ENCODE data around the gene CLCNKB.
A peak's percentile ranks its signal among the peaks of the same experiment; 100 is the strongest.
"Not testable (repeated sequence)": the region's sequence is repeated elsewhere in the genome, so short reads cannot be mapped to it uniquely, and the experiment has no call there.

CLCNKB gene

GRCh38 chr1:16043521-16043920 lies at the start of gene CLCNKB:
TSS of gene CLCNKB (plus strand) at chr1:16043782. CDS start at chr1:16044493, 711 bp downstream.
- no peak for DNase-seq (ENCODE audit: extremely low read depth in 1 of 2, low read depth in 1 of 2)

GRCh38 chr1:15994081-15994480 lies 49.5 kb upstream of the CLCNKB start:
- DNase-seq (ENCODE audit: extremely low read depth in 1 of 2, low read depth in 1 of 2) = no peak

DNA sequence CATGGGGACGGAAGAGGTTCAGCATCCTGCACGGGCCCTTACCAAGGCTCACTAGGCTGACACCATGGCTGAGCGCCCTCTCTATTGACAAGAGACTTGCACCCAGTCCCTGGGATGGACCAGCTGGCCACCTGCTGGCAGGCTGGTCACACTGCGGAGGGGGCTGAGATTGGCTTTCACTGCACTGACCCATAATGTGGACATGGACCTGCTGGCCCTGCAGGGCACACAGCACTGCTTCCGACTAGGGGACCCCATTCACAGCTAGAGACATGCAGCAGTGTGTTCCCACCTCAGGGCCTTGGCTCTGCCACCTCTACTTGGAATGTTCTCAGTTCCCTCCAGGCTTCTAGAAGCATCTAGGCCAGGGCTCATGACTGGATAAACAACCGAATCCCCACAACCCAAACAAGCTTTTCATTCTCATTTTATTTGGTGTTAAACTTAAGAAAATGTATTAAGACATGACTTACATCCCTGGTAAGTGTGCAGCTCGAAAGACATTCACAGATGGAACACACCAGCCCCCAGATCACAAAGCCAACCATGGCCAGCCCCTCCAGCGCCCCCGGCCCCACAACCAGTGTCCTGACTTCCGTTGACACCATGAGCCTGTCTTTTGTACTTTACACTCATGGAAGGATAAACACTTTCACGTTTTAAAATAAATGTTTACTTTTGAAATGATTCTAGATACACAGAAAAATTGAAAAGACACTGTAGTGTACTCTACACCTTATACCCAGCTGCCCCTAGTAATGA lies 48.8 kb upstream of the CLCNKB start:
- DNase-seq (ENCODE audit: extremely low read depth in 1 of 2, low read depth in 1 of 2) = peak in 1 of 2 donors; percentile 19

GRCh38 chr1:15997076-15997585 lies 46.5 kb upstream of the CLCNKB start:
- DNase-seq (ENCODE audit: extremely low read depth in 1 of 2, low read depth in 1 of 2) = no peak

- no peak for DNase-seq (ENCODE audit: extremely low read depth in 1 of 2, low read depth in 1 of 2)
Measured at GRCh38 chr1:15997637-15998280, 45.8 kb upstream of the CLCNKB start.

- no peak for DNase-seq (ENCODE audit: extremely low read depth in 1 of 2, low read depth in 1 of 2)
Measured at GRCh38 chr1:15998929-15999328, 44.7 kb upstream of the CLCNKB start.

DNA sequence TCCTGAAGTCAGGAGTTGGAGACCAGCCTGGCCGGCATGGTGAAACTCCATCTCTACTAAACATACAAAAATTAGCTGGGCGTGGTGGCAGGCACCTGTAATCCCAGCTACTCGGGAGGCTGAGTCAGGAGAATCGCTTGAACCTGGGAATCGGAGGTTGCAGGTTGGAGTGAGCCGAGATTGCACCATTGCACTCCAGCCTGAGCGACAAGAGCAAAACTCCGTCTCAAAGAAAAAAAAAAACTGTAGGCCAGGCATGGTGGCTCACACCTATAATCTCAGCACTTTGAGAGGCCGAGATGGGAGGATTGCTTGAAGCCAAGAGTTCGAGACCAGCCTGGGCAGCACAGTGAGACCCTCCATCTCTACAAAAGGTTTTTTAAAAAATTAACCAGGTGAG lies 42.3 kb upstream of the CLCNKB start:
- DNase-seq (ENCODE audit: extremely low read depth in 1 of 2, low read depth in 1 of 2) = not testable (repeated sequence)

DNA sequence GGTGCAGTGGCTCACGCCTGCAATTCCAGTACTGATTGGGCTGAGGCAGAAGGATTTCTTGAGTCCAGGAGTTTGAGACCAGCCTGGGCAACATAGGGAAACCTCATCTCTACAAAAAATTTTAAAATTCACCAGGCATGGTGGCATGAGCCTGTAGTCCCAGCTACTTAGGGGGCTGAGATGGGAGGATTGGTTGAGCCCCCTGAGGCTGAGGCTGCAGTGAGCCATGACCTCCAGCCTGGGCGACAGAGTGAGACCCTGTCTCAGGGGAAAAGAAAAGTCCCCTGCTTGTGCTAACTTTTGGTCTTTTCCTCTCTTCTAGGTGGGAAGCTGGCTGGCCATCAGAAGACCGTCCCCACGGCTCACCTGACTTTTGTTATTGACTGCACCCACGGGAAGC lies 38.0 kb upstream of the CLCNKB start:
- DNase-seq (ENCODE audit: extremely low read depth in 1 of 2, low read depth in 1 of 2) = no peak

DNA sequence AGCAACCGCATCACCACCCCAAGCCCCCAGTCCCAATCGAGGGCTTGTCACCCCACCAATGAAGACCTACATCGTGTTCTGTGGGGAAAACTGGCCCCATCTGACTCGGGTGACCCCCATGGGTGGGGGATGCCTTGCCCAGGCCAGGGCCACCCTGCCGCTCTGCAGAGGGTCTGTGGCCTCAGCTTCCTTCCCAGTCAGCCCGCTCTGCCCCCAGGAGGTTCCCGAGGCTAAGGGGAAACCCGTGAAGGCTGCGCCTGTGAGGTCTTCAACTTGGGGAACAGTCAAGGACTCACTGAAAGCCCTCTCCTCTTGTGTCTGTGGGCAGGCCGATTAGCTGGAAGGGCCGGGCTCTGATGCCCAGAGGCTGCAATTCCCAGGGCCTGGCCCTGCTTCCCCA lies 37.6 kb upstream of the CLCNKB start:
- DNase-seq (ENCODE audit: extremely low read depth in 1 of 2, low read depth in 1 of 2) = no peak

GRCh38 chr1:16006552-16007485 lies 36.8 kb upstream of the CLCNKB start:
- DNase-seq (ENCODE audit: extremely low read depth in 1 of 2, low read depth in 1 of 2) = no peak

DNA sequence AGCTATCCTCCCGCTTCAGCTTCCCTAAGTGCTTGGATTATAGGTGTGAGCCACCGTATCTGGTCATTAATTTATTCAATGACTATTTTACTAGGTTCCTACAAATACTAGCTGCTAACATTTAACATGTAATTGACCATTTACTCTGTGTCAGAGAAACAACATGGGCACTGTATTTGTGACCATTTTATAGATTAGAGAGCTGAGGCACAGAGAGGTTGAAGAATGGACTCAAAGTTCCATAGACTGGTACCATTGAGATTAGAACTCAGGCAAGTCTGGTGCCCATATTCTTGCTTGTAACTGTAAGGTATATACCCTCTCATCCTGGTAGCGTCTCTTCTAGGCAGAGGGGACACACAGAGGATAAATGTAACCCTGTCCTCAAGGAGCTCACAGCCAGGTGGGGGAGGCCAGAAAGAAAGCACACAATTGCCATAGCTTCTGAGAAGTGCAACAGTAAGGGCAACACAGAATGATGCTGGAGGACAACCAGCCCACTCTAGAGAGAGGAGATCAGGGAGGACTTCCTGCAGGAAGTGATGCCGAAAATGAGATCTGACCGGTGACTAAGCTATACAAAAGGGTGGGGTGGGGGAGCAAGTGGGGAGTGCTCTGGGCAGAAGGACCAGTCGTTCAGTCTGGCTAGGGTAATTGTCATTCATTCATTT lies 35.8 kb upstream of the CLCNKB start:
- no peak for DNase-seq (ENCODE audit: extremely low read depth in 1 of 2, low read depth in 1 of 2)

GRCh38 chr1:16009030-16009460 lies 34.5 kb upstream of the CLCNKB start:
- DNase-seq (ENCODE audit: extremely low read depth in 1 of 2, low read depth in 1 of 2) = peak; percentile 55 to 57

DNA sequence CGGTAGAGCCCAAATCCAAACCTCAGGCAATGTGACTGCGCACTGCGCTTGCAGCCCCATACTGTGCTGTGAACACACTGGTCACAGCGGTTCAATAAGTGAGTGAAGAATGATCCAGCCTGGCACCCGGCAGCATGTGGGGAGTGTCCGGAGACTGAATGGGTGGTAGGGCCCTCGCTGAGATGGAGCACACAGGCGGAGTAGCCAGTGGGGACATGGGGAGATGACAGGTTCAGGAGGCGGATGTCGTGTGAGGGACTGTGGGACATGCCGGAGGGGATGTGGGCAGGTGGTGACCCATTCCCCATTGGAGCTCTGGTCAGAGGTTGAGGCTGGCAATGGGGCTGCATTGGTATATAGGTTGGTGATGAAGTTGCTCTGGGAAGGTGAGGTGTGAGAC lies 33.9 kb upstream of the CLCNKB start:
- no peak for DNase-seq (ENCODE audit: extremely low read depth in 1 of 2, low read depth in 1 of 2)

GRCh38 chr1:16010837-16011236 lies 32.7 kb upstream of the CLCNKB start:
- no peak for DNase-seq (ENCODE audit: extremely low read depth in 1 of 2, low read depth in 1 of 2)

- DNase-seq (ENCODE audit: extremely low read depth in 1 of 2, low read depth in 1 of 2) = no peak
Measured at GRCh38 chr1:16011936-16012589, 31.5 kb upstream of the CLCNKB start.

DNA sequence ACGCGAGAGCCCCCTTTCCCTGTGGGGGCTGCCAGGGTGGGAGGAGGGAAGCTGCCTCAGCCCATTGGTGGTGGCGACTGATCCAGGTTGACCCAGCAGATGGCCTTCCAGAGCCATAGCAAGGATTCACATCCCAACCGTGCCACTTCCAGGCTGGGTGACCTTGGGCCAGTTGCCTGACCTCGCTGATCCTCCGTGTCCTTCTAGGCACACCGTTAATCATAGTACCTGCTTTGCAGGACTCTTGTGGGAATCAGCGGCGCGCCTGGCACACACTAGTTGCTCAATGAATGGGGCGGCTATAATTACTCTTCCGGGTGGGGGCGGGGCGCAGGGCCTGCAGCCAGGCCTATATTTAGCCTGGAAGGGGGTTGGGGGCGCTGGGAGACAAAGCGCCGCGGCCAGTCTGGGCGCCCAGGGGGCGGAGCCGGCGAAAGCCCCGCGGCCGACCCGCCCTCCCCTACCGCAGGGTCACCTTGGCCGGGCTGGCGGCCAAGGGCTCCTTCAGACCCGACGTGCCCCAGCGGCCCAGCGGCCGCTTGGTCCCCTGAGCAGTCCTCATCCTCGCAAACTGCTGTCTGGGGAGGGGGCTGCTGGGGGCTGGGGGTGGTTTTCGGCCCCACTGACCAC lies 30.9 kb upstream of the CLCNKB start:
- DNase-seq (ENCODE audit: extremely low read depth in 1 of 2, low read depth in 1 of 2) = no peak

DNA sequence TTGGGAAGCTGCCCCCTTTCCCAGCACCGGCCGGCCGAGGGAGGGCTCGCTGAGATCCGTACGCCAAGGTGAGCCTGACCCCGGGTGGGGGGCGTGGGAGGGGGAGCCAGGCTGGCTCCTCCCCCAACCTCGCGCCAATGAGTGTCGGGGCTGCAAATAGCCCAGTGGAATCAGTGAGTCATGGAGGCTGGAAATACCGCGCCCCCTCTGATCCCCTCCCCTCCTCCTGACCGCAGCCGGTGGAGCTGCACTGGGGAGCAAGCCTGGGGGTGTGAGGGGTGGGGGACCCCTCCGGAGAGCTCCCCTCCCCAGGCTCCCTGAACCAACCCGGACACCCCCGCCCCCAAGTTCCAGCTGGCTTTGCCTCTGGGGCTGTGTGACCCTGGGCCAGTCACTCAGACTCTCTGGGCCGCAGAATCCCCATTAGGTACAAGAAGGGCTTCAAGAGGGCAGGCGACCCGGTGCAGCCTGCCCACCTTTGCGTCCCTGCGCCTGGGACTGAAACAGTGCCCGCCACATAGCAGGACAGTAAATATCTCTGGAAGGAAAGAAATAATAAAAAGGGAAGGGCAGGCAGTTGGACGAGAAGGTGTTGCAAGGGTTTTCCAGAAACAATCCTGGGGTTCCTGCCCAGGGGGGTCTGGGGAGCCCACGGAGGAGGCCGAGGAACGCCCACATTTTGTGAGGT lies 30.2 kb upstream of the CLCNKB start:
- DNase-seq (ENCODE audit: extremely low read depth in 1 of 2, low read depth in 1 of 2) = peak; percentile 26 to 37

DNA sequence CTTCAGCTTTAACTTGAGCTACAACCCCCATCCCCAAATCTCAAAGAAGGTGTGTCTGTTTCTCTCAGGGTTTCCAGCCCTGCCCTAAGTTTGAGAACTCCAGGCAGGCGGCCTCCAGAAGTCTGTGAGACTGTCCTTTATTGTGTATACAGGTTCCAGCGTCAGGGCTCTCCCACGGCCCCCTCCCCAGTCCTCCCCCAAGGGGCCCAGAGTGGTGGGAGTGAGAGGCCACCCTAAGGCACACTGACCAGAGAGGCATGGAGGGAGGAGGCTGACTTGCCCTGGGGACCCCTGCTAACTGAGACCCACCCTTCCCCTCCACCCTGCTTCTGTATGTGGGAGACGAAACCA lies 29.7 kb upstream of the CLCNKB start:
- DNase-seq (ENCODE audit: extremely low read depth in 1 of 2, low read depth in 1 of 2) = no peak

All from activated CD8-positive, alpha-beta memory T cell treated with anti-CD3 and anti-CD28 coated beads for 1 hour (primary cell).